ENCODE data around the gene PCSK1N.
"Not testable (repeated sequence)": the region's sequence is repeated elsewhere in the genome, so short reads cannot be mapped to it uniquely, and the experiment has no call there.

PCSK1N gene, protein sequence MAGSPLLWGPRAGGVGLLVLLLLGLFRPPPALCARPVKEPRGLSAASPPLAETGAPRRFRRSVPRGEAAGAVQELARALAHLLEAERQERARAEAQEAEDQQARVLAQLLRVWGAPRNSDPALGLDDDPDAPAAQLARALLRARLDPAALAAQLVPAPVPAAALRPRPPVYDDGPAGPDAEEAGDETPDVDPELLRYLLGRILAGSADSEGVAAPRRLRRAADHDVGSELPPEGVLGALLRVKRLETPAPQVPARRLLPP

GRCh38 chrX:48835524-48836329, at the start of gene PCSK1N:
Gene PCSK1N (minus strand): TSS chrX:48835610. CDS start chrX:48835532, 78 bp downstream.
- peak; percentile 64 for DNase-seq

- DNase-seq = no peak
Measured at GRCh38 chrX:48883729-48884128, 48.3 kb upstream of the PCSK1N start.

- DNase-seq = not testable (repeated sequence)
Measured at GRCh38 chrX:48876944-48877343, 41.5 kb upstream of the PCSK1N start.

GRCh38 chrX:48872017-48872416, 36.6 kb upstream of the PCSK1N start:
- DNase-seq = not testable (repeated sequence)

DNA sequence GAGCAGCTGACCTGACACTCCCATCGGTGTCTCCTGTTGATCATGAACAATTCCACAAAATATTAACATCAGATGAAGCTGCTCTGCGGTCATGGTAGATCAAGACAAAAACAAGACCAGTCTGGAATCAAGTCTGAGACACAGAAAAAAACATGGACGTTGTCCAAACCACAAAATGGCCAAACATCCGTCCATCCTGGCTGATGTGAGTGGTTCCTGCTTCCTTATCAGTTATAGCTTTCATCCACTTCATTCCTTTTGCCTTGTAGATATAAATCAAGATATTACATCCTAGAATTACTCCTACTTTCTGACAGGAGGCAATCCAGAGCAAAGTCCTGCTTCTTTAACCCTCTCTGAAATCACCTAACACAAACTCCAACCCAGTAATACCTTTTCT, 28.8 kb upstream of the PCSK1N start:
- no peak for DNase-seq

DNA sequence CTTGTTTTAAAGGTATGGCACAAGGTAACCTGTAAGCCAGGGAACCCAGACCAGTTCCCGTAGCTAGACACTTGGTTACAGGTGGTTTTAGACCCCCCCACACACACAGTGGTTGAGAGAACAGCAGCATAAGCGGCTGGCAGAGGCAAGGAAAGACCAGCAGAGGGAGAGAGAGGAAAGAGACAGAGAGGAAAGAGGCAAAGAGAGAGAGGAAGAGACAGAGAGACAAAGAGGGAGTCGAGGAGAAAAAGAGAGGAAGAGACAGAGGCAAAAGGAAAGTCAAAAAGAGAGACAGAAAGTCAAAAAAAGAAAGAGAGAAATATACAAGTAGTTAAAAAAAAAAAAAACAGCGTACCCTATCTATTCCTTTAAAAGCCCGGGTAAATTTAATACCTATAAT, 19.5 kb upstream of the PCSK1N start:
- DNase-seq = peak; percentile 32

DNA sequence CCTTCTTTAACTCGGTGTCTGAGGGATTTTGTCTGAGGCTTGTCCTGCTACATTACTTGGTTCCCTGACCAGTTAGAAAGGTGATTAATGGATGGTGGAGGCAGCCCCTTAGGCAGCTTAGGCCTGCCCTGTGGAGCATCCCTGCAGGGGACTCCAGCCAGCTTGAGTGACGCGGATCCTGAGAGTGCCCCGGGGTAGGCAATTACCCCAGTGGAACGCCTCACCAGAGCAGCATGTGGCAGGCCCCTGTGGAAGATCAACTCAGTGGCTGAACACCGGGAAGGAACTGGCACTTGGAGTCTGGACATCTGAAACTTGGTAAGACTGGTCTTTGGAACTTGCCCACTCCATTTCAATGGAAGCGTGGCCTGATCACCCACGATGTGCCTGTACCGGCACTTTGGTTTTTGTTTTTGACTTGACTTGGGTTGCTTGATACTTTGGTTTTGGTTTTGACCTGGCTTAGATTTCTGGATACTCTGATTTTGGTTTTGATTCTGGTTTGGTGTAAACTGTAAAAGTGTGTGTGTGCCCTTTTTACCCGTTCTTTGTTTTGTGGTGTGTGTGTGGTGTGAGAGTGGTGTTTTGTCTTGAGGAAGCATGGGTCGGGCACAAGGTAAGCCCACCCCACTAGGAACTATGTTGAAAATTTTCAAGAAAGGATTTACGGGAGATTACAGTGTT, 18.9 kb upstream of the PCSK1N start:
- not testable (repeated sequence) for DNase-seq

- not testable (repeated sequence) for DNase-seq
Measured at GRCh38 chrX:48853494-48853893, 18.1 kb upstream of the PCSK1N start.

GRCh38 chrX:48852857-48853256, 17.4 kb upstream of the PCSK1N start:
- DNase-seq = no peak

DNA sequence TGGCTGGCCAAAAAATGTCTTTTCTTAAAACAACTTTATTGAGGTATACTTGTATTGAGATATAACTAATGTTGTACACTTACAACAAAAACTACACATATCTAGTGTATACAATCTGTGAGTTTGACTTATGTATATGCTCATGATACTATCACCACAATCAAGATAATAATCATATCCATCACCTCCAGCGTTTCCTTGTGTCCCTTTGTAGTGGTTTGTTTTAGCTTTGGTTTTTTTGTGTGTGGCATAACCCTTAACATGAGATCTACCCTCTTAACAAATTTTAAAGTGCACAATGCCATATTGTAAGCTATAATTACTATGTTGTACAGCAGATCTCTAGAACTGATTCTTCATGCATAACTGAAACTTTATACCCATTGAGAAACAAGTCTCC, 13.4 kb upstream of the PCSK1N start:
- peak; percentile 20 for DNase-seq

DNA sequence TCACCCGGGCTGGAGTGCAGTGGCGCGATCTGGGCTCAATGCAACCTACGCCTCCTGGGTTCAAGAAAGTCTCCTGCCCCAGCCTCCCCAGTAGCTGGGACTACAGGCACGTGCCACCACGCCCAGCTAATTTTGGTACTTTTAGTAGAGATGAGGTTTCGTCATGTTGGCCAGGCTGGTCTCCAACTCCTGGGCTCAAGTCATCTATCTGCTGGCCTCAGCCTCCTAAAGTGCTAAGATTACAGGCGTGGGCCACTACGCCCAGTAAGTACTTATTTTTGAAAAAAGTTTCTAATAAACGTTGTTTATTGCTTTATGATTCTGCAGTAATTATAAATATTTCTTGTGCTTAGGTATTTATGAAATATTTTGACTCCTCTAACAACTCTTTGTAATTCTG, 4.3 kb upstream of the PCSK1N start:
- DNase-seq = no peak

GRCh38 chrX:48834383-48834709, 1.1 kb downstream of the PCSK1N start:
- no peak for DNase-seq

DNA sequence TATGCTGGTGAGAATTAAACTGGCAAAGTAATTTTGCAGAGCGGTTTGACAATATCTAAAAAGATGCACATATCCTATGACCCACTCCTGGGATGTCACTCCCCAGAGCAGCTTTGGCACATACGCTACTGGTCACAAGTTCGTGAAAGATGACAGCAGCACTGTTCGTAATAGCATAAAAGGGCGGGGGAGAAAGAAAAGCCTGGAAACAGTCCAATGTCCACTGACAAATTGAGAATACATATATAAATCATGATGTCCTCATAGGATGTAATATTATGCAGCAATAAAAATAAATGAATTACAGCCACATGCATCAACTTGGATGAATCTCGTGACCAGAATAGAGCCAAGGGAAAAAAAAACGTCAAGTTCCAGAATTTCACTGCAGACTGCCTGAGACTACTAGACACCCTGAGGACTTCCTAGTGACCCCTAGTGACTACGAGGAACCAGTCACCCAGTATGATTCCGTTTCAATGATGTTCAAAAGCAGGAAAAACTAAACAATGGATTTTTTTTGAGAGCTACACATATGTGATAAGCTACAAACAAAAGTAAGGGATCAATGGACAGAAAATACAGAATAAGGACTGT, 1.8 kb downstream of the PCSK1N start:
- DNase-seq = no peak

DNA sequence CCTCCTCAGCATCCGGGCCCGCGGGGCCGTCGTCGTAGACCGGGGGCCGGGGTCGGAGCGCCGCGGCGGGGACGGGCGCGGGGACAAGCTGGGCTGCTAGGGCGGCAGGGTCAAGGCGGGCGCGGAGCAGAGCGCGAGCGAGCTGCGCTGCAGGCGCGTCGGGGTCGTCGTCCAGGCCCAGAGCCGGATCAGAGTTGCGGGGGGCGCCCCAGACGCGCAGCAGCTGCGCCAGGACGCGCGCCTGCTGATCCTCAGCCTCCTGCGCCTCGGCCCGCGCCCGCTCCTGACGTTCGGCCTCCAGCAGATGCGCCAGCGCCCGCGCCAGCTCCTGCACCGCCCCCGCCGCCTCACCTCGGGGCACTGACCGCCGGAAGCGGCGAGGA, 3.5 kb downstream of the PCSK1N start:
- no peak for DNase-seq

- no peak for DNase-seq
Measured at GRCh38 chrX:48831136-48831908, 4.1 kb downstream of the PCSK1N start.

GRCh38 chrX:48829016-48829735, 6.2 kb downstream of the PCSK1N start:
- DNase-seq = no peak

DNA sequence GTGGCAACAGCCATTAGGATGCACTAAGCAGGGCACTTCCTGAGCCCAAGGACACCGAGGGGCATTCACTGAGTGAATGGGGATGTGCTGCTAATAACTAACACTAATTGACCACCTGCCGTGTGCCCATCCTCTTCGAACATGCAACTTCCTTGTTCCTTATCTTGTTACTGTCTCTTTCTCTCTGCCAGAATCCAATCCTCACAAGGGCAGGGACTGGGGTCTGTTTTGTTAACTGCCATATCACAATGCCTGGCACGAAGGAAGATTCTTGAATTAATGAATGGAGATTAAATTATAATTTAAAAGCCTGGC, 7.8 kb downstream of the PCSK1N start:
- no peak for DNase-seq

DNA sequence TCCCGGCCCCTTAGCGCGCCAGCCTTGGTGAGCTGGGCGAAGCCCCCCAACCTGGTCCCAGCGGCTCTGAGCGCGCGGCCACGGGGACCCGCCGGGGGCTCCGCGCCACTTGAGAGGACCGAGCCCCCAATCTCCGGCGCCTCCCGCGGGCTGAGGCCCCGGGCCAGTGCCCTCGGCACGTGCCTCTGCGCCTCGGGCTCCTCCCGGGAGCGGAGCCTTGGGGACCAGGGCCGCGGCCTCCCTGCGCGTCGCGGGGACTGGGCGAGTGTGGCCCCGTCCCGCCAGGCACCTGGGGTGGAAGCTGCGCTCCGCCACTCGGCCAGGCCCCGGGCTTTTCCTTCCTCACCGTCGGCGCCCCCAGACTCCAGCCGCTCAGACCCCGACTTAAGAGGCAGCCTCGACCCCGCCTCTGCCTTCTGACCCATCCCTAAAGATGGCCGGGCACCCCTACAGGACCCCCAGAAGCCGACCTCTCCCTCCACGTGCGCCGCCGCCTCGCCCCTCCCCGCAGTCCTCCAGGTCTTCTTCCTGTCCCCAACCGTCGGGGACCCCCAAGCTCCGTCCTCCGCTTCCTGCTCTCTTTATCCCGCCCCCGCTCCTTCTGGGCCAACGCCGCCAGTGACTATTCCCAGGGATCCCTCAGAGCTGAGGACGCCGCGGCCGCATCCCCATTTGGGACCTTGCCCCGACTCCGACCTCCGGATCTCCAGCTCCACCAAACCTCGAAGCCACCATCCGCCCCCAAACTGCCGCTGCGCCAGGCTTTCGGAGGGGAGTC, 8.3 kb downstream of the PCSK1N start:
- no peak for DNase-seq

DNA sequence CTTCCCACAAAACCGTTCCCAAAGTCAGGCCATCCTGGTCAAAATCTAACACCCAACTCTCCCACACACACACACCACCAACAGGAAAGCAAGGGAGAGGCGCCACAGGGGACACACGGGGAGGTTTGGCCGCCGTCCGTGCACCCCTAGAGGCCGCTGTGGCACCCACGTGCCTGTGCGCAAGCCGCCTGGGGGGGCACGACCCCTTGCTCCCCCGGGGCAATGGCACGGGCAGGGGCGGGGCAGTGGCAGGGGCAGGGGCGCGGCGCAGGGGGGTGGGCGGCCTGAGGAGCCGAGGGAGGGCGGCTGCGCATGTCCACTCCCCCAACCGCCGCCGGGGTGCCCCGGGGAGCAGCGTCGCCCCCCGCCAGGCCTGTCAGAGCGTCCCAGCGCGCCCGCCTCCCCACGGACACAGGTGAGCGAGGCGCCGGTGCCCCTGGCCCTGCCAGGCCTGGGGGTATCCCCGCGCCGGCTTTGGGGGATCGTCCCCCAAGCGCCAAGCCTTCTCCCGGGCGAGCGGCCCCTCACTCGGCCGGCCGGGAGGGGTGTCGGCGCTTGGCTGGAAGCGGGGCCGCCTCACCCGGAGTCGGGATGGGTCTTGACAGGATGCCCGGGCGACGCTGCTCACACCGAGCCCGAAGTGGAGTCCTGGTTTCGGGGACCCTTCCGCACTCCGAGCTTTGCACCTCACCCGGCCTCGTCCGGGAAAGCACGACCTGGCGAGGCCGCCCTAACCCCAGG, 9.1 kb downstream of the PCSK1N start, which contains the start of gene ERAS:
TSS of gene ERAS (plus strand) at position 379 of the 741 bp plus-strand sequence. CDS start 2,611 bp downstream, outside the sequence.
- DNase-seq = peak; percentile 16

GRCh38 chrX:48824066-48824465, 11.3 kb downstream of the PCSK1N start:
- no peak for DNase-seq

DNA sequence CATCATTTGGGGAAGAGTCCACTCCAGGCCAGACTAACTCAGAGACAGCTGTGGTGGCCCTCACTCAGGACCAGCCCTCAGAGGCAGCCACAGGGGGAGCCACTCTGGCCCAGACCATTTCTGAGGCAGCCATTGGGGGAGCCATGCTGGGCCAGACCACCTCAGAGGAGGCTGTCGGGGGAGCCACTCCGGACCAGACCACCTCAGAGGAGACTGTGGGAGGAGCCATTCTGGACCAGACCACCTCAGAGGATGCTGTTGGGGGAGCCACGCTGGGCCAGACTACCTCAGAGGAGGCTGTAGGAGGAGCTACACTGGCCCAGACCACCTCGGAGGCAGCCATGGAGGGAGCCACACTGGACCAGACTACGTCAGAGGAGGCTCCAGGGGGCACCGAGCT, 12.4 kb downstream of the PCSK1N start:
- no peak for DNase-seq

All from CD4-positive, alpha-beta T cell treated with Interleukin-21 for 1 hour (primary cell).